GM12874 (cell line): Measurements from ENCODE around the gene TRIM16.

Experiments
- TF ChIP-seq, protein P1 (sequence below): IDR thresholded peaks from 2 replicates; pipeline ENCODE4 v1.5.1; 2011; ENCODE audit warnings: low read depth, mild to moderate bottlenecking, control low read depth, low read length, moderate library complexity; ENCODE audit not compliant: insufficient read depth

TRIM16 gene

DNA sequence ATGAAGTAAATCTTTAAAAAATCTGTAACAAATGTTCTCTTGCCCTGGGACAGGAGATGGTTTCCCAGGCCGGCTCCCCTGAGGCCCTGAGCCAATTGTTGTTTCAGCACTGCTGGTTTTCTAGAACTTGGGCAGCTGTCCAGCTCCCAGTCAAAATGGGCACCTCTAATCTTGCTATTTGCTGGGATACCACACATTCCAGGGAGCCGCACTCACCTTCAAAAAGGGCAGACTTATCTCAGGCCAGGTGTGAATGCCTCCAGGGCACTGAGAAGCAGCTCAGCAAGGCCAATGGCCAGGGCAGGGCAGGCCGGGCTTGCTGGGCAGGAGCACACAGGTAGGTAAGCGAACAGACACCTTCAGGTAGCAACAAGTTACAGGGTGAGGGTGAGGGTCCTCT, 24.4 kb downstream of the TRIM16 start:
- TF ChIP-seq, protein P1, sequence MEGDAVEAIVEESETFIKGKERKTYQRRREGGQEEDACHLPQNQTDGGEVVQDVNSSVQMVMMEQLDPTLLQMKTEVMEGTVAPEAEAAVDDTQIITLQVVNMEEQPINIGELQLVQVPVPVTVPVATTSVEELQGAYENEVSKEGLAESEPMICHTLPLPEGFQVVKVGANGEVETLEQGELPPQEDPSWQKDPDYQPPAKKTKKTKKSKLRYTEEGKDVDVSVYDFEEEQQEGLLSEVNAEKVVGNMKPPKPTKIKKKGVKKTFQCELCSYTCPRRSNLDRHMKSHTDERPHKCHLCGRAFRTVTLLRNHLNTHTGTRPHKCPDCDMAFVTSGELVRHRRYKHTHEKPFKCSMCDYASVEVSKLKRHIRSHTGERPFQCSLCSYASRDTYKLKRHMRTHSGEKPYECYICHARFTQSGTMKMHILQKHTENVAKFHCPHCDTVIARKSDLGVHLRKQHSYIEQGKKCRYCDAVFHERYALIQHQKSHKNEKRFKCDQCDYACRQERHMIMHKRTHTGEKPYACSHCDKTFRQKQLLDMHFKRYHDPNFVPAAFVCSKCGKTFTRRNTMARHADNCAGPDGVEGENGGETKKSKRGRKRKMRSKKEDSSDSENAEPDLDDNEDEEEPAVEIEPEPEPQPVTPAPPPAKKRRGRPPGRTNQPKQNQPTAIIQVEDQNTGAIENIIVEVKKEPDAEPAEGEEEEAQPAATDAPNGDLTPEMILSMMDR = no peak

DNA sequence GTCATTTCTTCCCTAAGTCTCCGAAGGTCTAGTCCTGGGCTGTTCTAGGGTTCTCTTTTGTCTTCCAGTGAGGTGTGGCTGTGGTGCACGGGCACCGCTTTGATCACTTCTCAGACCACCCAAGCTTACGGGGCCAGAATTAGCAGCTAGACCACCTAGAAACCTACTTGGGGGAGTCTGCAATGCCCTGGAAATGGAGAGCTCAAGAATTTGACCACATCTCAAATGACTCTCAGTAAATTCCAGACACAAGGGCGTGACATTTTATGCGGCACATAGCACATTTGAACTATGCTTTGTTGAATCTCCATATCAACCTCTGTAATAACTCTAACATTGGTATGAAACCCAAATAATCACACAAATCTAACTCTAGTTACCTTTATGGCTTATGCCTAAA, 24.9 kb downstream of the TRIM16 start:
- TF ChIP-seq, protein P1 = no peak

- TF ChIP-seq, protein P1 = no peak
Measured at GRCh38 chr17:15658296-15658695, 25.8 kb downstream of the TRIM16 start.

DNA sequence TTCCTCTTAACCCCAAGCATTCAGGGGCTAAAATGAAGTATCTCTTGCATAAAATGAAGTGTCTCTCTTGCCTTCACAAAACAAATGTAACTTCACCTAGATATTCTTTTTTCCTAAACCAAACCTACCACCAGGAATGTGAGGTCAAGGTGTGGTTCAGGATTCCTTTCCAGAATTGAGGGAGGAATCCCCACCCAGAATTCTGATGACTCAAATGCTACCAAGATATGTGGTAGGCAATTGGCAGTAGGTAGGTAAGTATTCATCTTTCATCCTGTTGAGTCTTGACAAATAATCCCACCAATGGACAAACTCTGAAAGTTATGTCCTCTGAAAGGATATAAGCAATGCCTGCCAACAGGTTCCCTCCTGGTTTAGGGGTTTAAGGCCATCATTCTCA, 26.2 kb downstream of the TRIM16 start:
- TF ChIP-seq, protein P1 = no peak

GRCh38 chr17:15654886-15655561, 29.1 kb downstream of the TRIM16 start:
- TF ChIP-seq, protein P1 = no peak

- TF ChIP-seq, protein P1 = no peak
Measured at GRCh38 chr17:15652960-15653359, 31.2 kb downstream of the TRIM16 start.

DNA sequence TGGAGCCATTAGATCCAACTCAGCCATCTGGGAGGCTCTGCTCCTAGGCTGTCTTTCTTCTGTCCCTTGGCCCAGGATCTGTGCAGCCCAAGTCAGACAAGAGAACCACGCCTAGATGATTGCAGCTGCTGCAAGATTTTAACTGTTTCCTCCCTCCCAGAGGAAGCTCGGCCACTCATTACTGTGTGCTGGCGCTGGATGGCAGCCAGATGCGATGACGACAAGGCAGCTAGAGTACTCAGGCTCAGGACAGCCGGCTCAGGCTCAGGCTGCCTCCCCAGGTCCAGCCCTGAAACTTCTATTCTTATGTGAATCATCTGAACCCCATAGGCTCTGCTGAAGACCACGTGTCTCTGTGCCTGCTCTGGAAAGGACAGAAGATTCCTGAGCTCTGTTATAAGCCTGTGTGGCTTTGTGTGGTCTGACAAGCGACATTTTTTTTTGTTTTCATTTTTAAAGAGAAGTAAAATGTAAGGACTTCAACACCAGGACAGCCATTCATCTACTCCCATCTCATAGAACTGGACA, 32.5 kb downstream of the TRIM16 start:
- TF ChIP-seq, protein P1 = no peak
